PFSK-1 (cell line): ENCODE measurements around the gene TNIP1.

Experiments
- FOXP2 ChIP-seq: optimal IDR thresholded peaks from 2 replicates; pipeline ENCODE3; 2011; ENCODE audit warnings: borderline replicate concordance, control low read depth, inconsistent platforms; ENCODE audit not compliant: insufficient read depth; ENCODE audit errors: extremely low read length, extremely low read depth
- POLR2AphosphoS5 ChIP-seq: IDR thresholded peaks from 2 replicates; pipeline ENCODE4 v1.6.1; 2012; ENCODE audit warnings: low read depth, mild to moderate bottlenecking, control low read depth, low read length, moderate library complexity
- REST ChIP-seq, 2 experiments: IDR thresholded peaks; 2 replicates each; pipeline versions ENCODE4 v1.6.1 to v1.8.0; 2011 to 2012; ENCODE audit warnings: low read depth in 2 of 2, low read length in 2 of 2, control low read depth in 1 of 2, inconsistent platforms in 1 of 2, mild to moderate bottlenecking in 1 of 2, moderate library complexity in 1 of 2; ENCODE audit not compliant: insufficient read depth in 1 of 2
- SIN3A ChIP-seq: IDR thresholded peaks from 2 replicates; pipeline ENCODE4 v1.6.1; 2012; ENCODE audit warnings: mild to moderate bottlenecking, low read length, moderate library complexity, borderline replicate concordance; ENCODE audit not compliant: insufficient read depth
- TAF1 ChIP-seq: IDR thresholded peaks from 2 replicates; pipeline ENCODE4 v1.6.1; 2012; ENCODE audit warnings: low read length, control low read depth, borderline replicate concordance; ENCODE audit not compliant: insufficient read depth

TNIP1 gene

GRCh38 chr5:151089726-151090125 is 8.9 kb upstream of the TNIP1 start:
- TF ChIP-seq REST (IDR thresholded peaks at IDR 0.05; ENCODE audit: insufficient read depth in 1 of 2, low read depth in 2 of 2, low read length in 2 of 2) = no peak
- no peak for TF ChIP-seq POLR2AphosphoS5

GRCh38 chr5:151088986-151089385 is 8.2 kb upstream of the TNIP1 start:
- TF ChIP-seq TAF1 (no peak), FOXP2 (no peak), SIN3A (no peak), POLR2AphosphoS5 (no peak), REST (IDR thresholded peaks at IDR 0.05; ENCODE audit: insufficient read depth in 1 of 2, low read depth in 2 of 2, low read length in 2 of 2) (no peak)

- no peak for TF ChIP-seq POLR2AphosphoS5
Measured at GRCh38 chr5:151087486-151087885, 6.7 kb upstream of the TNIP1 start.

GRCh38 chr5:151086905-151087360 is 6.1 kb upstream of the TNIP1 start:
- TF ChIP-seq FOXP2 = no peak
- no peak for TF ChIP-seq TAF1

GRCh38 chr5:151086192-151086869 is 5.5 kb upstream of the TNIP1 start:
- TF ChIP-seq FOXP2 (no peak), REST (IDR thresholded peaks at IDR 0.05; ENCODE audit: insufficient read depth in 1 of 2, low read depth in 2 of 2, low read length in 2 of 2) (no peak), SIN3A (no peak), POLR2AphosphoS5 (no peak)

GRCh38 chr5:151085517-151086041 is 4.7 kb upstream of the TNIP1 start:
- TF ChIP-seq TAF1 (no peak), REST (IDR thresholded peaks at IDR 0.05; ENCODE audit: insufficient read depth in 1 of 2, low read depth in 2 of 2, low read length in 2 of 2) (no peak), SIN3A (no peak), FOXP2 (no peak), POLR2AphosphoS5 (no peak)
